GM23338 (cell line): ENCODE results near the gene CUL7. TPM values are rescaled to one million over a fixed set of nuclear protein-coding genes. Genes with fewer than 3 reads are reported as not detected.

Experiments used
- ATAC-seq: fragments of 200-7000 bp; cut with Tn5 transposase; 3 replicates; pipeline ENCODE4 v1.9.1; 2020
- DNase-seq: peaks from one replicate; pipeline ENCODE4 v3.0.0-alpha.2; 2015; ENCODE audit warnings: low spot score
- H2AFZ ChIP-seq: fragments of 200-600 bp; sonication (generic); 2 replicates; pipeline ENCODE4 v1.8.0; 2016; ENCODE audit warnings: antibody characterized with exemption, mild to moderate bottlenecking, moderate library complexity
- H3F3A ChIP-seq: fragments of 200-600 bp; sonication (generic); replicated peaks from 2 replicates; pipeline ENCODE4 v1.8.0; 2017; ENCODE audit warnings: antibody characterized with exemption, mixed run types, low read depth
- H3K27ac ChIP-seq: fragments of 200-600 bp; sonication (generic); 2 replicates; pipeline ENCODE4 v1.6.1; 2016; ENCODE audit warnings: low read depth
- H3K27me3 ChIP-seq: fragments of 200-600 bp; sonication (generic); 2 replicates; pipeline ENCODE4 v1.8.0; 2016; ENCODE audit warnings: mild to moderate bottlenecking, mixed run types, moderate library complexity; ENCODE audit not compliant: insufficient read depth
- H3K36me3 ChIP-seq: fragments of 200-600 bp; sonication (generic); 2 replicates; pipeline ENCODE4 v1.8.0; 2016; ENCODE audit warnings: mild to moderate bottlenecking; ENCODE audit not compliant: insufficient read depth
- H3K4me1 ChIP-seq: fragments of 200-600 bp; sonication (generic); 2 replicates; pipeline ENCODE4 v1.8.0; 2016; ENCODE audit warnings: mild to moderate bottlenecking, moderate library complexity; ENCODE audit not compliant: insufficient read depth
- H3K4me2 ChIP-seq: fragments of 200-600 bp; sonication (generic); 2 replicates; pipeline ENCODE4 v1.7.1; 2017; ENCODE audit warnings: mixed run types
- H3K4me3 ChIP-seq: fragments of 200-600 bp; sonication (generic); 2 replicates; pipeline ENCODE4 v1.6.1; 2016; ENCODE audit warnings: mixed run types
- H3K79me2 ChIP-seq: fragments of 200-600 bp; sonication (generic); replicated peaks from 2 replicates; pipeline ENCODE4 v1.8.0; 2017; ENCODE audit warnings: mild to moderate bottlenecking; ENCODE audit not compliant: insufficient read depth
- H3K9me2 ChIP-seq: fragments of 200-600 bp; sonication (generic); 2 replicates; pipeline ENCODE4 v1.8.0; 2017; ENCODE audit not compliant: insufficient read depth
- H4K20me1 ChIP-seq: fragments of 200-600 bp; sonication (generic); replicated peaks from 2 replicates; pipeline ENCODE4 v1.8.0; 2017; ENCODE audit warnings: mild to moderate bottlenecking; ENCODE audit not compliant: insufficient read depth
- H3K27ac Mint-ChIP-seq: 2 replicates; pipeline ENCODE4 v1.8.0; 2020; ENCODE audit warnings: inconsistent platforms, mild to moderate bottlenecking, moderate library complexity, mixed read lengths
- H3K27me3 Mint-ChIP-seq: 3 replicates; pipeline ENCODE4 v1.8.0; 2022; ENCODE audit warnings: low read depth, mild to moderate bottlenecking, moderate library complexity, mixed read lengths, inconsistent platforms; ENCODE audit not compliant: insufficient read depth, poor library complexity
- H3K36me3 Mint-ChIP-seq: 3 replicates; pipeline ENCODE4 v1.8.0; 2021; ENCODE audit warnings: low read depth, mild to moderate bottlenecking, inconsistent platforms, moderate library complexity, mixed read lengths
- H3K4me1 Mint-ChIP-seq: 3 replicates; pipeline ENCODE4 v1.8.0; 2020; ENCODE audit warnings: mild to moderate bottlenecking, inconsistent platforms, mixed read lengths
- H3K4me3 Mint-ChIP-seq: 3 replicates; pipeline ENCODE4 v1.8.0; 2021; ENCODE audit warnings: moderate library complexity, mild to moderate bottlenecking, inconsistent platforms, mixed read lengths
- H3K9me3 Mint-ChIP-seq: 3 replicates; pipeline ENCODE4 v1.8.0; 2020; ENCODE audit warnings: moderate library complexity, mild to moderate bottlenecking, inconsistent platforms, mixed read lengths
- CREB1 ChIP-seq: fragments of 250-450 bp; sonication (Bioruptor Pico); IDR thresholded peaks from 2 replicates; pipeline ENCODE4 v1.5.0; 2020; ENCODE audit warnings: low read depth, mild to moderate bottlenecking, moderate library complexity
- CTCF ChIP-seq, 2 experiments: fragments of 200-600 bp in 1 of 2; sonication (generic) in 1 of 2; conservative IDR thresholded peaks; 2 replicates each; pipeline versions ENCODE4 v1.5.1 to v1.6.1; 2016 to 2017; ENCODE audit warnings: antibody characterized with exemption in 2 of 2, low read depth in 2 of 2, mild to moderate bottlenecking in 2 of 2, moderate library complexity in 1 of 2
- EZH2 ChIP-seq: fragments of 200-600 bp; sonication (generic); IDR thresholded peaks from one replicate; pipeline ENCODE4 v1.8.0; 2017; ENCODE audit warnings: antibody characterized with exemption, mild to moderate bottlenecking, low read depth; ENCODE audit not compliant: unreplicated experiment
- EZH2phosphoT487 ChIP-seq: fragments of 200-600 bp; sonication (generic); IDR thresholded peaks from one replicate; pipeline ENCODE4 v1.8.1; 2018; ENCODE audit warnings: antibody characterized with exemption; ENCODE audit not compliant: unreplicated experiment
- JUNB ChIP-seq: IDR thresholded peaks from one replicate; pipeline ENCODE4 v1.6.1; 2016; ENCODE audit warnings: antibody characterized with exemption; ENCODE audit not compliant: unreplicated experiment
- NANOG ChIP-seq: IDR thresholded peaks from 2 replicates; pipeline ENCODE4 v1.6.1; 2016; ENCODE audit warnings: antibody characterized with exemption, borderline replicate concordance
- POLR2AphosphoS5 ChIP-seq: IDR thresholded peaks from 2 replicates; pipeline ENCODE4 v1.6.1; 2016; ENCODE audit warnings: antibody characterized with exemption, low read depth
- REST ChIP-seq: IDR thresholded peaks from one replicate; pipeline ENCODE4 v1.6.1; 2018; ENCODE audit warnings: antibody characterized with exemption; ENCODE audit not compliant: unreplicated experiment
- ZNF114 ChIP-seq: fragments of 250-450 bp; sonication (Bioruptor Pico); IDR thresholded peaks from 2 replicates; pipeline ENCODE4 v1.5.0; 2020; ENCODE audit warnings: mild to moderate bottlenecking, moderate library complexity
- ZNF331 ChIP-seq: fragments of 250-450 bp; sonication (Bioruptor Pico); IDR thresholded peaks from 2 replicates; pipeline ENCODE4 v1.5.0; 2020; ENCODE audit warnings: low read depth, mild to moderate bottlenecking, moderate library complexity
- ZNF462 ChIP-seq: fragments of 250-450 bp; sonication (Bioruptor Pico); IDR thresholded peaks from 2 replicates; pipeline ENCODE4 v1.5.0; 2020; ENCODE audit warnings: mild to moderate bottlenecking, moderate library complexity
- polyA plus RNA-seq: library from polyadenylated mRNA; unstranded; fragments of >200 nt; fragmentation: Nextera tagmentation; extraction: Ambion mirVana; gene quantifications from 2 replicates; pipeline ENCODE4 v1.2.1, GENCODE V29; 2016
- total RNA-seq: library from RNA; depleted of rRNA; stranded (reverse); fragments of >200 nt; shearing (Covaris generic); gene quantifications from 2 replicates; pipeline ENCODE4 v1.2.3, GENCODE V29; 2014
- TF ChIP-seq, protein P1 (sequence below): IDR thresholded peaks from 2 replicates; pipeline ENCODE4 v1.6.1; 2016; ENCODE audit warnings: antibody characterized with exemption

Gene CUL7
- total and polyA plus RNA-seq, 2 experiments from 2014 or later, result 3.4 to 13.2 TPM

- TF ChIP-seq ZNF462 (CRISPR knock-in tag), result no peak
- no peak for TF ChIP-seq ZNF114 (CRISPR knock-in tag)
- TF ChIP-seq EZH2, result no peak
- TF ChIP-seq CREB1 (CRISPR knock-in tag), result no peak
- TF ChIP-seq, protein P1, sequence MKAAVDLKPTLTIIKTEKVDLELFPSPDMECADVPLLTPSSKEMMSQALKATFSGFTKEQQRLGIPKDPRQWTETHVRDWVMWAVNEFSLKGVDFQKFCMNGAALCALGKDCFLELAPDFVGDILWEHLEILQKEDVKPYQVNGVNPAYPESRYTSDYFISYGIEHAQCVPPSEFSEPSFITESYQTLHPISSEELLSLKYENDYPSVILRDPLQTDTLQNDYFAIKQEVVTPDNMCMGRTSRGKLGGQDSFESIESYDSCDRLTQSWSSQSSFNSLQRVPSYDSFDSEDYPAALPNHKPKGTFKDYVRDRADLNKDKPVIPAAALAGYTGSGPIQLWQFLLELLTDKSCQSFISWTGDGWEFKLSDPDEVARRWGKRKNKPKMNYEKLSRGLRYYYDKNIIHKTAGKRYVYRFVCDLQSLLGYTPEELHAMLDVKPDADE, result no peak
- TF ChIP-seq CTCF (conservative IDR thresholded peaks at IDR 0.05; ENCODE audit: low read depth in 2 of 2), result no peak
- no peak for TF ChIP-seq JUNB
- no peak for TF ChIP-seq ZNF331 (CRISPR knock-in tag)
- TF ChIP-seq NANOG, result no peak
- no peak for TF ChIP-seq POLR2AphosphoS5
- no peak for TF ChIP-seq REST
- TF ChIP-seq EZH2phosphoT487, result no peak
- Mint-ChIP-seq H3K36me3 (peaks cover 13% of the 10 kb centered on the region), H3K27me3 (peaks cover 12% of the 10 kb centered on the region), H3K27ac (peak overlapping the region; percentile 59; the same call in 1 of the 2 replicates), H3K9me3 (no peaks in the 10 kb centered on the region; the same call in 2 of the 3 replicates), H3K4me1 (peaks cover 34% of the 10 kb centered on the region), H3K4me3 (peak overlapping the region; percentile 89)
- 0 out of 2 replicates have a peak overlapping the region, but pooled peaks have one; percentile 16 for H3K27ac ChIP-seq
- H3K27me3 ChIP-seq, result no peaks in the 10 kb centered on the region
- peak overlapping the region; percentile 98 for H3K4me3 ChIP-seq
- H3F3A ChIP-seq, result 0 out of 2 replicates have a peak, but pooled peaks cover 3% of the 10 kb centered on the region
- H4K20me1 ChIP-seq, result peaks cover 38% of the 10 kb centered on the region
- DNase-seq (no peak), ATAC-seq (no peak; the same call in 2 of the 3 replicates)
- H3K4me2 ChIP-seq, result peak overlapping the region; percentile 90
- H2AFZ ChIP-seq, result no peak overlapping the region; the same call in 1 of the 2 replicates
- peaks cover 60% of the 10 kb centered on the region for H3K79me2 ChIP-seq
- no peaks in the 10 kb centered on the region; the same call in 1 of the 2 replicates for H3K36me3 ChIP-seq
- H3K9me2 ChIP-seq, result no peaks in the 10 kb centered on the region
- H3K4me1 ChIP-seq, result peaks cover 33% of the 10 kb centered on the region
Observed at GRCh38 chr6:43077333-43077809, 23.7 kb upstream of the CUL7 start.
